Activated CD8-positive, alpha-beta T cell treated with anti-CD3 and anti-CD28 coated beads, Interleukin-2, amount 10 ng/mL, durations not matched to agents 7 days and 5 days (primary cell): ENCODE measurements around the gene NCDN. TPM values are rescaled to one million over a fixed set of nuclear protein-coding genes. Genes with fewer than 3 reads are reported as not detected.

Experiments
- ATAC-seq: fragments of 150-1000 bp; cut with Tn5 transposase; one replicate; pipeline ENCODE4 v1.10.0; 2021; ENCODE audit warnings: moderate library complexity
- CTCF ChIA-PET: fragments of 350-600 bp; sonication (Branson Sonifier 250); formaldehyde crosslinking; loops from one replicate; lab custom pipeline; 2021; ENCODE audit warnings: antibody characterized with exemption; lab: Charles Lee
- POLR2A ChIA-PET: fragments of 350-600 bp; sonication (Branson Sonifier 250); formaldehyde crosslinking; loops from one replicate; lab custom pipeline; 2021; ENCODE audit warnings: antibody characterized with exemption; lab: Charles Lee
- DNase-seq: peaks from one replicate; pipeline ENCODE4 v3.0.0-alpha.2; 2020
- H3K27ac Mint-ChIP-seq: one replicate; pipeline ENCODE4 v1.8.0; 2021; ENCODE audit warnings: mild to moderate bottlenecking, mixed read lengths
- H3K27me3 Mint-ChIP-seq: one replicate; pipeline ENCODE4 v1.8.0; 2021; ENCODE audit warnings: low read depth, mixed read lengths
- H3K36me3 Mint-ChIP-seq: one replicate; pipeline ENCODE4 v1.8.0; 2021; ENCODE audit warnings: low read depth, mixed read lengths
- H3K4me1 Mint-ChIP-seq: one replicate; pipeline ENCODE4 v1.8.0; 2021; ENCODE audit warnings: low read depth, mixed read lengths
- H3K4me3 Mint-ChIP-seq: one replicate; pipeline ENCODE4 v1.8.0; 2021; ENCODE audit warnings: mild to moderate bottlenecking, mixed read lengths
- H3K9me3 Mint-ChIP-seq: one replicate; pipeline ENCODE4 v1.8.0; 2022; ENCODE audit warnings: mixed read lengths; ENCODE audit not compliant: insufficient read depth
- total RNA-seq, 2 experiments: library from RNA; stranded (reverse); gene quantifications; one replicate each; pipeline ENCODE4 v1.2.3, GENCODE V29; 2021

The NCDN gene
- total RNA-seq, 2 experiments from 2014 or later: 19.3 to 19.4 TPM

DNA sequence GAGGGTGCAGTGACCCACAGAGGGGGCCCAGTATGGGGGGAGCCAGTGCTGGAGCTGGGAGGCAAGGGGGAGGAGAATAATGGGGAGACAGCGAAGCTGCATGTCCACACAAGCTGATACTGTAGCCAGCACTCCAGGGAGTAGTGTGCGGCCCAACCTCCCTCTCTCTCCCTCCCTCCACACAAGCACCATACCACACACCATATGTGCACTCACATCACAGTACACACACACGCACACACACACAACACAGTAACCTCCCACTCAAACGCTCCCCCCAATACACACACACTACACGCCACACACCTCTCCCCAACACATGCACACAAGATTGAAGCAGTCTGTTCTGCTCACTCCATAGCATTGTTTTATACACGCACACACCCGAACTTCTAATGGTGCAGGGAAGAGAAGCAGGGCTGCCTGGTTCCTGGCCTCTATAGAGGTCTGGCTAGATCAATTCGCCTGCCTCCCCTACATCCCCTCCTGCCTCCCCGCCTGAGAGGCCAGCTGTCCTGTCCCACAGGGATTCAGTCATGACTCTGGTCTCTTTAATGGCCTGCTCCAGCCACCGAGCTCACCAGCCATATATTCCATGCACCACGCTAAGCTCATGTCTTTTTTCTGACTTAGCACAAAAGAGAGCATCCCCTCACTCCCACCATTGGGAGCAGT, 3.8 kb downstream of the NCDN start:
- no peak for DNase-seq
- H3K36me3 Mint-ChIP-seq: peaks cover 4% of the 10 kb centered on the region
- ATAC-seq: no peak
- CTCF ChIA-PET: interaction anchor here (0.7 to 5.3 kb wide), 5 partner anchors 111 to 168 kb away, joined by 3 to 60 read pairs (median 5); no protein-coding TSS in a partner anchor
- no peak overlapping the region for H3K4me3 Mint-ChIP-seq
- H3K27ac Mint-ChIP-seq: no peak overlapping the region
- peaks cover 38% of the 10 kb centered on the region for H3K4me1 Mint-ChIP-seq
- POLR2A ChIA-PET: no interaction called here
- no peaks in the 10 kb centered on the region for H3K9me3 Mint-ChIP-seq
- H3K27me3 Mint-ChIP-seq: no peaks in the 10 kb centered on the region

DNA sequence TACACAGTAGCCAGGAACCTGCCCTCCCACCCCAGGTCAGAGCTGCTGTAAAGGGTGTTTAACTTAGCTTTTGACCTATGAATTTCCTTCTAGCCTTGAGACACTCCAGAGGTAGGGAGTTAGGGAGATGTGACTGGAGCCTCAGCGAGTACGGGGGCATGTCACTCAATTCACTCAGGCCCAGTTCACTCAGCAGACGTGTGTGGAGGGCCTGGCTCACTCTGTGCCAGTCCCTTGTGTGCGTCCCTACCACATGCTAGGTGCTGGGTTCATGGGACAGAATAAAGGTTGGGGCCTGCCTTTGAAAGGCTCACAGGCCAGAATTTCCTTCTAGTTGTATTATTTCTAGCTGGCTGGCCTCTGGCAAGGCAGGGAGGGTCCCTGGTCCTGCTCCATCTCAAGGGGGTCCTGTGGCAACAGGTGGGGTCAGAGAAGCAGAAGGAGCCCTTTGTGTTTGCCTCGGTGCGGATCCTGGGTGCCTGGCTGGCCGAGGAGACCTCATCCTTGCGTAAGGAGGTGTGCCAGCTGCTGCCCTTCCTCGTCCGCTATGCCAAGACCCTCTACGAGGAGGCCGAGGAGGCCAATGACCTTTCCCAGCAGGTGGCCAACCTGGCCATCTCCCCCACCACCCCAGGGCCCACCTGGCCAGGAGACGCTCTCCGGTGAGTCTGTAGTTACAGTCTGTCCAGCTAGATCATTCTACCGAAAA, 4.5 kb downstream of the NCDN start:
- Mint-ChIP-seq H3K27me3 (no peaks in the 10 kb centered on the region), H3K27ac (no peak overlapping the region), H3K36me3 (peaks cover 4% of the 10 kb centered on the region), H3K4me1 (peaks cover 34% of the 10 kb centered on the region), H3K9me3 (no peaks in the 10 kb centered on the region), H3K4me3 (no peak overlapping the region)
- ChIA-PET POLR2A (no interaction called here), CTCF (interaction anchor here (0.6 to 5.3 kb wide), 6 partner anchors 111 to 167 kb away, joined by 3 to 60 read pairs (median 4); no protein-coding TSS in a partner anchor)
- DNase-seq (no peak), ATAC-seq (no peak)

DNA sequence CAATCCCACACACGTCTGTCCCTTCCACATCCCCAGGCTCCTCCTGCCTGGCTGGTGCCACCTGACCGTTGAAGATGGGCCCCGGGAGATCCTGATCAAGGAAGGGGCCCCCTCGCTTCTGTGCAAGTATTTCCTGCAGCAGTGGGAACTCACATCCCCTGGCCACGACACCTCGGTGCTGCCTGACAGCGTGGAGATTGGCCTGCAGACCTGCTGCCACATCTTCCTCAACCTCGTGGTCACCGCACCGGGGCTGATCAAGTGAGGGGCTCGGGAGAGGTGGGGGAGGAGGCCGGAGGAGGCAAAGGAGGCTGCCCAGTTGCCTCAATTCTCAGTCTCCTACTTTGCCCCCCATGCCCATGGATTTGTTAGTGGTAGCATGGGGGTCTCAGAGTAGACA, 5.6 kb downstream of the NCDN start:
- no peak for ATAC-seq
- POLR2A ChIA-PET: no interaction called here
- no peak for DNase-seq
- CTCF ChIA-PET: interaction anchor here (5.3 kb wide), 1 partner anchor 112 kb away, joined by 60 read pairs; no protein-coding TSS in a partner anchor
- H3K4me1 Mint-ChIP-seq: peaks cover 32% of the 10 kb centered on the region
- no peak overlapping the region for H3K4me3 Mint-ChIP-seq
- no peaks in the 10 kb centered on the region for H3K27me3 Mint-ChIP-seq
- peaks cover 4% of the 10 kb centered on the region for H3K36me3 Mint-ChIP-seq
- H3K9me3 Mint-ChIP-seq: no peaks in the 10 kb centered on the region
- H3K27ac Mint-ChIP-seq: peak overlapping the region; percentile 39

DNA sequence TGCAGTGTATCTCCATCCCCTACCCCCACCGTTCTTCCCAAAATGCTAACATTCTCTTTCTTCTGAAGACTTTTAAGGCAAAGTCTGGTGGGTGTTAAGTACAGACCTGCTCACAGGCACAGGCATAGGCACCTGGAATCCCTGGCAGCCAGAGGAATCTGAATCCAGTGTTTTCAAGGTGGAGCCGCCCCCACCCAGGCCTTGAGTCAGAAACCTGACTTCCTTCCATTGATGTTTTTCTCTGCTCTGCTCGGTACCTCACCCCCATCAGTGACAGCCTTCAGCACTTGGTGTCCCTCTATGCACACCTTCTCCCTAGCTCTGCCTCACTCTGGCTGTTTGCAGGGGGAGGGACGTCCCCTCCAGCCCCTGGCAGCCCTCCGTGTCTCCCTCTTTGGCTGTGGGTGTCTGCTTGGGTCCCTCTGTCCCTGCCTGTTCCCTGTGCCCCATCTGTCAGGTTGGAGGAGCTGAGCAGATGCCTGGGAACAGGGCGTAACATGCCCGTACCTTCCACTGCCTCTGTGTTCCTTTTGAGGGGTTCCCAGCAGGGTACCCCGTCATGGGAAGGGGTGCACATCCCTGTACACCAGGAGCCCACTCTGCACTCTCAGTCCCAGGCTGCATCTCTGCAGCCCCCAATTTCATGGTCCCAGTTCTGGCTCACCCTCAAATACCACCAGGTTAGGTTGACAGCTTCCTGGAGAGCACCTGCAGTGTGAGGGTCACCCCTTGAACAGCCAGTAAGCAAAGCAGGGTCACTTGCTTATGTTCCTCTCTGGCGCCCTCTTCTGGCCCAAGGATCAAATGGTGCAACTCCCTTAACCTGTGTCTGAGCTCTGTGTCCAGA, 6.7 kb downstream of the NCDN start:
- ChIA-PET CTCF (interaction anchor here (0.6 to 5.9 kb wide), 43 partner anchors 8 to 699 kb away, joined by 3 to 192 read pairs (median 4); partner anchors contain the start of genes CLSPN and TFAP2E), POLR2A (interaction anchor here (0.5 to 1.9 kb wide), 4 partner anchors 62 to 375 kb away, joined by 3 to 7 read pairs (median 3); no protein-coding TSS in a partner anchor)
- H3K27me3 Mint-ChIP-seq: no peaks in the 10 kb centered on the region
- H3K36me3 Mint-ChIP-seq: peaks cover 4% of the 10 kb centered on the region
- DNase-seq (peak; percentile 90), ATAC-seq (peak; percentile 76)
- peaks cover 26% of the 10 kb centered on the region for H3K4me1 Mint-ChIP-seq
- H3K27ac Mint-ChIP-seq: peak overlapping the region; percentile 30
- H3K9me3 Mint-ChIP-seq: no peaks in the 10 kb centered on the region
- H3K4me3 Mint-ChIP-seq: no peak overlapping the region

DNA sequence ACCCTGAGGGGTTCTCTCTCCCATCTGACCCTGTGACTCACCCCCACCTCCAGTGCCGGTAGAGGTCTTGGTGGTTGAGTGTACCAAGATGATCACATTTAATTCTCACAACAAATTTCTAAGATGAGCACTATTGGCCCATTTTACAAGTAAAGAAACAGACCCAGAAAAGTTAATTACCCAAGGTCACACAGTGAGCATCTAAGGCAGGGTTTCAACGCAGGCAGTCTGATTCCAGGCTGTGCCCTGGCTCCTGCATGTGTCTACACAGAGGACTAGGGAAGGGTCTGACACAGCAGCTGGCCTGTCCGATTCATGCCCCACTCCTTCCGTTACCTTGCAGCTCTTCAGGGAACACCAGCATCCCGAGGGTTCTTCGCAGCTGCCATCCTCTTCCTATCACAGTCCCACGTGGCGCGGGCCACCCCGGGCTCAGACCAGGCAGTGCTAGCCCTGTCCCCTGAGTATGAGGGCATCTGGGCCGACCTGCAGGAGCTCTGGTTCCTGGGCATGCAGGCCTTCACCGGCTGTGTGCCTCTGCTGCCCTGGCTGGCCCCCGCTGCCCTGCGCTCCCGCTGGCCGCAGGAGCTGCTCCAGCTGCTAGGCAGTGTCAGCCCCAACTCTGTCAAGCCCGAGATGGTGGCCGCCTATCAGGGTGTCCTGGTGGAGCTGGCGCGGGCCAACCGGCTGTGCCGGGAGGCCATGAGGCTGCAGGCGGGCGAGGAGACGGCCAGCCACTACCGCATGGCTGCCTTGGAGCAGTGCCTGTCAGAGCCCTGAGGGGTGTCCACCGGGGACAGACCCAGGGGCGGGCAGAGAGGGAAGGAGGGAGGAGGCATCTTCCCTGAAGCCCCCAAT, 7.5 kb downstream of the NCDN start:
- POLR2A ChIA-PET: interaction anchor here (0.5 to 1.9 kb wide), 3 partner anchors 63 to 114 kb away, joined by 3 to 7 read pairs (median 3); no protein-coding TSS in a partner anchor
- CTCF ChIA-PET: interaction anchor here (0.6 to 5.9 kb wide), 43 partner anchors 8 to 700 kb away, joined by 3 to 192 read pairs (median 4); partner anchors contain the start of genes CLSPN and TFAP2E
- no peak for ATAC-seq
- peaks cover 27% of the 10 kb centered on the region for H3K4me1 Mint-ChIP-seq
- H3K9me3 Mint-ChIP-seq: no peaks in the 10 kb centered on the region
- no peak overlapping the region for H3K4me3 Mint-ChIP-seq
- no peaks in the 10 kb centered on the region for H3K27me3 Mint-ChIP-seq
- DNase-seq: no peak
- peaks cover 4% of the 10 kb centered on the region for H3K36me3 Mint-ChIP-seq
- H3K27ac Mint-ChIP-seq: no peak overlapping the region

DNA sequence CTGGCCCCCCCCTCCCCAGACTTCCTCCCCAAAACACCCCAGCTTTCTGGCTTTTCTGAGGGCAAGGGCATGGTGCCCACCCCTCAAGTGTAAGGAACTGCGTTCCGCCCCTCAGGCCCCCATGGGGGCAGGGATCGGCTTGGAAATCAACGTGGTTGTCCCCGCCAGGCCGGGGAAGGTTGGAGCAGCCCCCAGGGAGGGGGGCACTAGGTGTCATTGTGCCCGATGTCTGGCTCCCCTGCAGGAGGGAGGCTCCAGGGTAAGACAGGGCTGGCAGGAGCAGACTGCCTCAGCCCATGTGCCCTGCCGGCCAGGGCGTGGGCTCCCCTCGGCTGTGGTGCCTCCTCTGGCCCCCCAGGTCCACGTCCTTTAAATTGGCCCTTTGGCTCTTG, 8.1 kb downstream of the NCDN start:
- peaks cover 4% of the 10 kb centered on the region for H3K36me3 Mint-ChIP-seq
- CTCF ChIA-PET: interaction anchor here (1.1 to 5.9 kb wide), 10 partner anchors 13 to 166 kb away, joined by 5 to 192 read pairs (median 8); no protein-coding TSS in a partner anchor
- POLR2A ChIA-PET: interaction anchor here (1.9 kb wide), 1 partner anchor 114 kb away, joined by 7 read pairs; no protein-coding TSS in a partner anchor
- H3K27ac Mint-ChIP-seq: no peak overlapping the region
- H3K9me3 Mint-ChIP-seq: no peaks in the 10 kb centered on the region
- no peak overlapping the region for H3K4me3 Mint-ChIP-seq
- ATAC-seq: no peak
- DNase-seq: no peak
- H3K27me3 Mint-ChIP-seq: peaks cover 3% of the 10 kb centered on the region
- peaks cover 27% of the 10 kb centered on the region for H3K4me1 Mint-ChIP-seq

DNA sequence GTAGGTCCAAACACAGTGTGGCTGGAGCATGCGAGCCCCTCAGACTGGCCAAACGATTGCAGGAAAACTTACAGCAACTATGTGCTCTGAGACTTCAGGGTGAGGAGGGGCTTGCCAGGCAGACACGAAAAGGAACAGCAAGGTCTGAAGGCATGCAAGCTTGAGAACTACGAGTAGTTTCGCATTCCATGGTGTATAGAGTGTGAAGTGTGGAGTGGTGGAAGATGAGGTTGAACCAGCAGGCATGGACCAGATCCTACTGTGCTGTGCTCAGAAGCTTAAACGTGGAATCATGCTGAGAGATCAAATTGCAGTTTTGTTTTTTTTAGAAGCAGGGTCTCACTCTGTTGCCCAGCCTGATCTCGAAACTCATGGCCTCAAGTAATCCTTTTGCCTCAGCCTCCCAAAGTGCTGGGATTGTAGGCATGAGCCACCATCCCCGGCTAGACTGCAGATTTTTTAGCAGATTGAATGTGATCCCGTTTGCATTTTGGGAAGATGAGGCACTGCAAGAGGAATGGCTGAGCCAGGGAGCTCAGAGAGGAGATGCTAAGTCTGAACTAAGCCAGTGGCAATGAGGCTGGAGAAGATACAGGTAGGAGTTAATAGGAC, 10.5 kb downstream of the NCDN start:
- Mint-ChIP-seq H3K36me3 (peaks cover 4% of the 10 kb centered on the region), H3K27me3 (peaks cover 21% of the 10 kb centered on the region), H3K4me3 (no peak overlapping the region), H3K9me3 (no peaks in the 10 kb centered on the region), H3K4me1 (peaks cover 21% of the 10 kb centered on the region), H3K27ac (no peak overlapping the region)
- POLR2A ChIA-PET: interaction anchor here (1.1 to 1.6 kb wide), 2 partner anchors 10 to 49 kb away, joined by 3 to 5 read pairs; no protein-coding TSS in a partner anchor
- DNase-seq (no peak), ATAC-seq (no peak)
- CTCF ChIA-PET: interaction anchor here (0.8 to 5.9 kb wide), 25 partner anchors 8 to 215 kb away, joined by 3 to 192 read pairs (median 5); partner anchors contain the start of gene CLSPN

DNA sequence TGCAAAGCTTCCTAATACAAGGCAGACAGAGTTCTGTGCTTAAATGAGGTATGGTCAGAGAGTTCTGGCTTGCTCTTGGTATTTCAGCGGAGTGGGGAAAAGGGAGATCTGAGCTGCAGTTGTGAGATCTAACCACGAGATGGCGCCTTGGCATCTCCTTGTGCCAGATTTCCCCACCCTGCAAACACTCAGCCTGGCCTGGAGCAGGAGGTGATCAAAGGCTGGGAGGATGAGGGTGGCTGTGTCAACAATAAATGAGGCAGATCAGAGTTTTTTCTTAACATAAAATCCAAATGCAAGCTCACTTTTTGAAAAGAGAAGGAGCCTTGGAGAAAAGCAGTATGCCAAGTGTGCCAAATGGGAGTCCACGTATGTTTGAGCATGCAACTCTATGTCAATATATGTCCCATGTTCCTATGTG, 11.4 kb downstream of the NCDN start:
- DNase-seq (peak; percentile 82), ATAC-seq (peak; percentile 65)
- Mint-ChIP-seq H3K27me3 (peaks cover 21% of the 10 kb centered on the region), H3K36me3 (peaks cover 2% of the 10 kb centered on the region), H3K27ac (no peak overlapping the region), H3K4me3 (no peak overlapping the region), H3K9me3 (no peaks in the 10 kb centered on the region), H3K4me1 (peaks cover 16% of the 10 kb centered on the region)
- CTCF ChIA-PET: interaction anchor here (0.7 to 5.9 kb wide), 42 partner anchors 9 to 215 kb away, joined by 3 to 192 read pairs (median 4); partner anchors contain the start of gene CLSPN
- POLR2A ChIA-PET: interaction anchor here (1.1 to 1.6 kb wide), 2 partner anchors 9 to 48 kb away, joined by 3 to 5 read pairs; no protein-coding TSS in a partner anchor

DNA sequence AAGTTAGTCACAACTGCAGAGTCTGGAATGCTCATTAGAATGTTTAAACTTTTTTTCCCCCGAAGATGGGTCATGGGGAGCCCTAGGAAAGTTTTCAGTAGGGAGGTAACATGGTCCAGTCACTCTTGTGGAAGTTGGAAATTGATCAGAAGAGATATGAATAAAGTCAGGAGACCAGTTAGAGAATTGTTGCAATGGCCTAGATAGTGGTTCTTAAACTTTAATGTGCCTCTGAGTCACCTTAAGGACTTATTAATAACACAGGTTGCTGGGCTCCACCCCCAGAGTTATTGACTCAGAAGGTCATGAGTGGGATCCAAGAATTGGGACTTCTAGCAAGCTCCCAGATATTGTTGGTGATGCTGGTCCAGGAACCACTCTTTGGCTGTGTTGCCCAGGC, 12.3 kb downstream of the NCDN start:
- Mint-ChIP-seq H3K9me3 (no peaks in the 10 kb centered on the region), H3K27ac (no peak overlapping the region), H3K36me3 (no peaks in the 10 kb centered on the region), H3K4me3 (no peak overlapping the region), H3K27me3 (peaks cover 21% of the 10 kb centered on the region), H3K4me1 (peaks cover 12% of the 10 kb centered on the region)
- ATAC-seq (no peak), DNase-seq (no peak)
- ChIA-PET POLR2A (interaction anchor here (0.7 kb wide), 1 partner anchor 199 kb away, joined by 4 read pairs; no protein-coding TSS in a partner anchor), CTCF (interaction anchor here (1.0 to 4.0 kb wide), 4 partner anchors 117 to 176 kb away, joined by 3 to 46 read pairs (median 12); no protein-coding TSS in a partner anchor)
